ENCODE results near the gene MRPL17. TPM values are rescaled to one million over a fixed set of nuclear protein-coding genes. Genes with fewer than 3 reads are reported as not detected.

MRPL17 gene
- total and polyA plus RNA-seq, 9 of the 15 experiments (the other 6 are each of a cell fraction or from before 2014, with no cell fraction given), result 33.9 to 81.6 (median 43.9) TPM

DNA sequence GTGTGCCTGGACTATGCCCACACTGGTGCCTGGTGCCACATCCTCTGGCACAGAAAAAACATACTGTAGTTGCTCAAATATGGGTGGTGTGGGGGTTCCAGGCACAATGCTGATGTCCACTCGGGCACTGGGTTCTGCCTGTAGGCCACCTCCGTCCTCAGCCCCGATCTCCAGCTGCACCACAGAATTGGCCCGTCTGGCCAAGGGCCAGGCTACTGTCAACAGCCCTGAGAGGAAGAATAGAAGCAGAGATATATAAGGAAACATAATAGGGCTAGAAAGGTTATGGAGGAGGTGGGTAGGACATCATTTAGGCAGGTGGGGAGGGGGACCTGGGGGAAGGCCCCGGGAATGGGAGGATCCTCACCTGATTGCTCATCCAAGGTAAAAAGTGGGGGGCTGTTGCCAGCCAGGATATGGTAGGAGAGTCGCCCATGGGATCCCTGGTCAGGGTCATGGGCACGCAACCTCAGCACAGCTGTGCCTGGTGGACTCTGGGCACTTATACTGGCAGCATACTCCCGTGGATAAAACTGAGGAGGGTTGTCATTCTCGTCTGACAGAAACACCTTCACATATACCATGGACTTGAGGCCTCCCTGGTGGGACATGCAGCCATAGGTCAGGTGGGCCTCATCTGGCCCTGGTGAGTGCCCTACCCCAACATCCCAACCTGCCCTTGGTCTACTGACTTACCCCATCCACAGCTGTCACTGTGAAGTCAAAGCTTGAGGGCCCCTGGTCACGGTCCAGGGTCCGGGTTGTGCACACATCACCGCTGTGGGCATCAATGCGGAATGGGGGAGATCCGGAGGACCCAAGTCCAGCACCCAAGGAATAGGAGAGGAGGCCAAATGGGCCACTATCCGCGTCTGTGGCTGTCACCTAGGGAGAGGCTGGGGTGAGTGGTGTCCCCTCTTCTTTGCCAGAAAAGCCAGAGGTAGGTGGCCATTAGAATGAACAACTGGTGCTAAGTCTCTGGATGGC, 49.4 kb downstream of the MRPL17 start (continued):
- TF ChIP-seq MGA (IDR thresholded peaks at IDR 0.05), result no peak
- no peak for TF ChIP-seq POU5F1 (IDR thresholded peaks at IDR 0.05; ENCODE audit: borderline replicate concordance, low read depth, low read length, partially characterized antibody)
- TF ChIP-seq HNRNPUL1 (IDR thresholded peaks at IDR 0.05; ENCODE audit: low read length), result no peak
- TF ChIP-seq MTF1 (CRISPR knock-in tag; IDR thresholded peaks at IDR 0.05; ENCODE audit: borderline replicate concordance), result no peak

Measured in K562 (cell line).